GM12892 (cell line): Measurements from ENCODE around the gene TIMM50.
"Not testable (repeated sequence)": the region's sequence is repeated elsewhere in the genome, so short reads cannot be mapped to it uniquely, and the experiment has no call there.

Experiments
- POLR2A ChIP-seq: IDR thresholded peaks from 2 replicates; pipeline ENCODE4 v1.6.1; 2011; ENCODE audit warnings: low read depth, low read length, control low read depth
- POLR2AphosphoS5 ChIP-seq: IDR thresholded peaks from 2 replicates; pipeline ENCODE4 v1.6.1; 2011; ENCODE audit warnings: low read depth, low read length, control low read depth
- TAF1 ChIP-seq: IDR thresholded peaks from 2 replicates; pipeline ENCODE4 v1.6.1; 2011; ENCODE audit warnings: low read depth, mild to moderate bottlenecking, control low read depth, low read length, borderline replicate concordance

- not testable (repeated sequence) for TF ChIP-seq POLR2AphosphoS5, POLR2A, TAF1
Observed at GRCh38 chr19:39451257-39451656, 29.4 kb upstream of the TIMM50 start.
